SH-SY5Y (cell line): ENCODE results near the gene FBXO3.

Experiments used
- GATA2 ChIP-seq: IDR thresholded peaks from 2 replicates; pipeline ENCODE4 v1.6.1; 2011; ENCODE audit warnings: mild to moderate bottlenecking, low read depth, low read length
- GATA3 ChIP-seq: IDR thresholded peaks from 2 replicates; pipeline ENCODE4 v1.6.1; 2011; ENCODE audit warnings: low read depth, mild to moderate bottlenecking, low read length, moderate library complexity

FBXO3 gene

GRCh38 chr11:33775832-33776470, 1.6 kb upstream of the FBXO3 start:
- TF ChIP-seq GATA3 (no peak), GATA2 (no peak)

- TF ChIP-seq GATA2 (no peak), GATA3 (no peak)
These were observed 1.1 kb upstream of the FBXO3 start for GRCh38 chr11:33775467-33775807.

GRCh38 chr11:33774736-33775466, 581 bp upstream of the FBXO3 start:
- TF ChIP-seq GATA3 (no peak), GATA2 (no peak)

- TF ChIP-seq GATA3: no peak
These were observed 825 bp downstream of the FBXO3 start for GRCh38 chr11:33773404-33773986.

GRCh38 chr11:33772870-33773269, 1.4 kb downstream of the FBXO3 start:
- TF ChIP-seq GATA2: no peak
- TF ChIP-seq GATA3: no peak

- TF ChIP-seq GATA2: no peak
- no peak for TF ChIP-seq GATA3
These were observed 2.0 kb downstream of the FBXO3 start for GRCh38 chr11:33772300-33772699.

GRCh38 chr11:33770236-33770635, 4.1 kb downstream of the FBXO3 start:
- no peak for TF ChIP-seq GATA3
- TF ChIP-seq GATA2: no peak

- TF ChIP-seq GATA3: no peak
- no peak for TF ChIP-seq GATA2
These were observed 4.8 kb downstream of the FBXO3 start for GRCh38 chr11:33769542-33769941.

- TF ChIP-seq GATA2 (no peak), GATA3 (no peak)
These were observed 6.7 kb downstream of the FBXO3 start for GRCh38 chr11:33767624-33768023.

GRCh38 chr11:33766085-33766484, 8.2 kb downstream of the FBXO3 start:
- no peak for TF ChIP-seq GATA3
- no peak for TF ChIP-seq GATA2

GRCh38 chr11:33761471-33761870, 12.8 kb downstream of the FBXO3 start:
- TF ChIP-seq GATA3 (no peak), GATA2 (no peak)

GRCh38 chr11:33753304-33753967, 20.9 kb downstream of the FBXO3 start:
- TF ChIP-seq GATA2: no peak
- TF ChIP-seq GATA3: no peak

GRCh38 chr11:33751878-33752277, 22.4 kb downstream of the FBXO3 start:
- TF ChIP-seq GATA3: no peak
- no peak for TF ChIP-seq GATA2

GRCh38 chr11:33747979-33748378, 26.3 kb downstream of the FBXO3 start:
- TF ChIP-seq GATA2 (no peak), GATA3 (no peak)

- TF ChIP-seq GATA2: no peak
These were observed 31.0 kb downstream of the FBXO3 start for GRCh38 chr11:33743291-33743690.
